K562 (cell line): ENCODE measurements around the gene CTXN1. TPM values are rescaled to one million over a fixed set of nuclear protein-coding genes. Genes with fewer than 3 reads are reported as not detected.

Experiments used
- ATAC-seq: fragments of 200-7000 bp; cut with Tn5 transposase; 3 replicates; pipeline ENCODE4 v1.9.1; 2020; ENCODE audit warnings: moderate library complexity
- BruUV-seq: library from RNA; stranded (reverse); fragments of 400-500 nt; replicated peaks from 2 replicates; lab custom pipeline; 2021; lab: Mats Ljungman, UMichigan
- CTCF ChIA-PET: fragments of 300-600 bp; formaldehyde crosslinking; extraction: SDS; loops from one replicate; lab custom pipeline; 2021; ENCODE audit warnings: low intra/inter-chr PET ratio; lab: Yijun Ruan, JAX
- POLR2A ChIA-PET: fragments of 300-600, 350-650 bp; sonication (Branson Sonifier 250); formaldehyde crosslinking; extraction: SDS; loops from one replicate; lab custom pipeline; 2021; ENCODE audit warnings: antibody characterized with exemption, inconsistent platforms; lab: Yijun Ruan, JAX
- DNase-seq, 4 experiments: peaks; one replicate each; pipeline versions ENCODE4 v3.0.0 to v3.0.0-alpha.2; 2011 to 2018; ENCODE audit warnings: low spot score in 3 of 4, mixed read lengths in 3 of 4; ENCODE audit errors: extremely low read depth in 1 of 4
- FAIRE-seq: peaks from 2 replicates; lab custom pipeline; 2011; peaks lifted over from hg19 to GRCh38; lab: Jason Lieb, UNC
- H2AFZ ChIP-seq: 2 replicates; pipeline ENCODE4 v1.6.0; 2011; ENCODE audit warnings: low read depth, low read length, control low read depth, inconsistent platforms
- H3K27ac ChIP-seq: fragments of 200-600 bp; 3 replicates; pipeline ENCODE4 v1.8.0; 2011; ENCODE audit warnings: low read depth, mild to moderate bottlenecking, control low read depth, inconsistent platforms, low read length, moderate library complexity, mixed read lengths; ENCODE audit errors: extremely low read depth
- H3K27me3 ChIP-seq, 2 experiments: fragments of 300-600 bp in 1 of 2; 2 replicates in 1 of 2; 3 replicates in 1 of 2; pipeline versions ENCODE4 v1.6.0 to v1.8.0; 2011; ENCODE audit warnings: inconsistent platforms in 2 of 2, low read length in 2 of 2, mild to moderate bottlenecking in 1 of 2, mixed read lengths in 1 of 2, moderate library complexity in 1 of 2; ENCODE audit not compliant: control insufficient read depth in 2 of 2, insufficient read depth in 2 of 2
- H3K36me3 ChIP-seq: fragments of 300-600 bp; 3 replicates; pipeline ENCODE4 v1.8.0; 2011; ENCODE audit warnings: mild to moderate bottlenecking, low read length, inconsistent platforms; ENCODE audit not compliant: control insufficient read depth, insufficient read depth
- H3K4me1 ChIP-seq, 2 experiments: fragments of 200-600 bp in 1 of 2; replicated peaks in 1 of 2; 2 replicates in 1 of 2; 3 replicates in 1 of 2; pipeline versions ENCODE4 v1.5.1 to v1.8.0; 2011; ENCODE audit warnings: inconsistent platforms in 2 of 2, low read length in 2 of 2, mild to moderate bottlenecking in 1 of 2, mixed read lengths in 1 of 2, moderate library complexity in 1 of 2; ENCODE audit not compliant: control insufficient read depth in 2 of 2, insufficient read depth in 2 of 2
- H3K4me2 ChIP-seq: 2 replicates; pipeline ENCODE4 v1.6.1; 2011; ENCODE audit warnings: low read length, control low read depth, inconsistent platforms, mixed read lengths; ENCODE audit not compliant: insufficient read depth
- H3K4me3 ChIP-seq: fragments of 200-600 bp; sonication (generic), shearing (Covaris generic); 2 replicates; pipeline ENCODE4 v1.5.1; 2016; ENCODE audit warnings: control low read depth, inconsistent platforms
- H3K79me2 ChIP-seq: fragments of 200-600 bp; 3 replicates; pipeline ENCODE4 v1.8.0; 2011; ENCODE audit warnings: low read length, inconsistent platforms; ENCODE audit not compliant: control insufficient read depth, insufficient read depth
- H3K9ac ChIP-seq, 2 experiments: 2 replicates each; pipeline versions ENCODE4 v1.6.0 to v1.6.1; 2011; ENCODE audit warnings: low read depth in 2 of 2, low read length in 2 of 2, control low read depth in 1 of 2, inconsistent platforms in 1 of 2, mild to moderate bottlenecking in 1 of 2, mixed read lengths in 1 of 2; ENCODE audit not compliant: insufficient read depth in 1 of 2
- H3K9me1 ChIP-seq: one replicate; pipeline ENCODE4 v1.6.0; 2011; ENCODE audit warnings: inconsistent platforms, mild to moderate bottlenecking, low read length, moderate library complexity; ENCODE audit not compliant: control insufficient read depth, insufficient read depth
- H3K9me3 ChIP-seq: replicated peaks from 2 replicates; pipeline ENCODE4 v1.5.1; 2011; ENCODE audit warnings: low read depth, low read length, inconsistent platforms; ENCODE audit not compliant: control insufficient read depth, insufficient read depth
- H4K20me1 ChIP-seq: replicated peaks from 2 replicates; pipeline ENCODE4 v1.6.1; 2011; ENCODE audit warnings: low read length, inconsistent platforms, mixed read lengths; ENCODE audit not compliant: control insufficient read depth, insufficient read depth
- ARID4B ChIP-seq: sonication (generic); formaldehyde crosslinking; IDR thresholded peaks from 2 replicates; pipeline ENCODE4 v1.8.0; 2022; ENCODE audit warnings: mild to moderate bottlenecking, missing genetic modification reagents
- CBX2 ChIP-seq: fragments of 200-600 bp; sonication (generic); IDR thresholded peaks from one replicate; pipeline ENCODE4 v1.6.1; 2012; ENCODE audit warnings: mild to moderate bottlenecking, low read length, inconsistent platforms; ENCODE audit not compliant: insufficient read depth, poor library complexity, severe bottlenecking
- CREBBP ChIP-seq: IDR thresholded peaks from one replicate; pipeline ENCODE4 v1.6.1; 2012; ENCODE audit warnings: low read depth, mild to moderate bottlenecking, control low read depth, inconsistent platforms, low read length
- HOMEZ ChIP-seq: fragments of 250-450 bp; sonication (Bioruptor Pico); IDR thresholded peaks from 2 replicates; pipeline ENCODE4 v1.4.0; 2020; ENCODE audit warnings: mild to moderate bottlenecking, moderate library complexity
- NR2C2 ChIP-seq, 2 experiments: fragments of 200-800 bp in 1 of 2; sonication (Bioruptor generic) in 1 of 2; sonication (generic) in 1 of 2; formaldehyde crosslinking in 1 of 2; IDR thresholded peaks; 2 replicates each; pipeline versions ENCODE4 v1.6.1 to v1.8.0; 2016 to 2022; ENCODE audit warnings: mild to moderate bottlenecking in 1 of 2, missing compliant biosample characterization in 1 of 2, missing genetic modification characterization in 1 of 2, missing genetic modification reagents in 1 of 2
- NR4A1 ChIP-seq, 2 experiments: fragments of 250-450 bp in 1 of 2; fragments of 450-650 bp in 1 of 2; sonication (Bioruptor Pico) in 1 of 2; IDR thresholded peaks; 2 replicates each; pipeline versions ENCODE4 v1.4.0 to v1.6.1; 2016 to 2020; ENCODE audit warnings: mild to moderate bottlenecking in 2 of 2, missing compliant biosample characterization in 1 of 2, missing genetic modification characterization in 1 of 2, moderate library complexity in 1 of 2
- NRF1 ChIP-seq, 2 experiments: fragments of 450-650 bp; IDR thresholded peaks in 1 of 2; conservative IDR thresholded peaks in 1 of 2; 2 replicates each; pipeline ENCODE4 v1.6.1; 2014; ENCODE audit warnings: mild to moderate bottlenecking in 2 of 2
- RNF2 ChIP-seq: sonication (generic); IDR thresholded peaks from 2 replicates; pipeline ENCODE4 v1.6.1; 2016
- SMC3 ChIP-seq: conservative IDR thresholded peaks from 2 replicates; pipeline ENCODE4 v1.6.1; 2011; ENCODE audit warnings: low read depth, low read length, improper control_type of control experiment; ENCODE audit not compliant: insufficient read depth
- USF1 ChIP-seq: sonication (generic); formaldehyde crosslinking; IDR thresholded peaks from 2 replicates; pipeline ENCODE4 v1.9.0; 2022; ENCODE audit warnings: mild to moderate bottlenecking, missing genetic modification reagents
- YY1 ChIP-seq, 3 experiments: IDR thresholded peaks; 2 replicates each; pipeline ENCODE4 v1.6.1; 2011; ENCODE audit warnings: low read length in 2 of 3, mild to moderate bottlenecking in 2 of 3, moderate library complexity in 2 of 3, borderline replicate concordance in 1 of 3, control low read depth in 1 of 3, low read depth in 1 of 3; ENCODE audit not compliant: insufficient read depth in 3 of 3, insufficient replicate concordance in 2 of 3, control insufficient read depth in 1 of 3, insufficient read length in 1 of 3; ENCODE audit errors: extremely low read depth in 1 of 3
- WGBS: fragments of 100-300 bp; shearing (Covaris generic); methylation state at CpG from one replicate; pipeline ENCODE4 v1.1.6; 2016; ENCODE audit warnings: low coverage, mixed read lengths; ENCODE audit not compliant: insufficient coverage; ENCODE audit errors: missing lambda C conversion rate; 5-methylcytosine and 5-hydroxymethylcytosine counted together
- in situ Hi-C: fragments of 300-500 bp; cut with MboI; formaldehyde crosslinking; loops from 4 replicates; pipeline ENCODE4 v1.15.0; 2018; ENCODE audit warnings: inconsistent platforms, mixed read lengths
- intact Hi-C: fragments of 100-400 bp; cut with micrococcal nuclease; formaldehyde crosslinking; loops from 2 replicates; pipeline ENCODE4 v1.14.2; 2022
- polyA plus RNA-seq, 8 experiments: library from polyadenylated mRNA; depleted of rRNA in 4 of 8; stranded (reverse) in 5 of 8; unstranded in 3 of 8; fragments of >200 nt; fragmentation: Nextera tagmentation in 2 of 8; fragmentation: Illumina TruSeq in 1 of 8; extraction: Ambion mirVana in 2 of 8; extraction: Trizol in 1 of 8; gene quantifications; 2 replicates each; pipeline versions ENCODE4 v1.2.1 to v1.2.3, GENCODE V29; 2011 to 2014; ENCODE audit warnings: inconsistent platforms in 1 of 8, missing spikeins in 1 of 8
- total RNA-seq, 7 experiments: library from RNA; depleted of rRNA in 6 of 7; stranded (reverse); fragments of >200 nt in 6 of 7; fragmentation: Illumina TruSeq in 2 of 7; extraction: Trizol in 2 of 7; gene quantifications; 2 replicates each; pipeline versions ENCODE4 v1.2.1 to v1.2.3, GENCODE V29; 2011 to 2021; ENCODE audit warnings: low replicate concordance in 1 of 7

Gene CTXN1
- total and polyA plus RNA-seq, 9 of the 15 experiments (the other 6 are each of a cell fraction or from before 2014, with no cell fraction given): 0.15 to 37.4 (median 1.8) TPM; not detected in 2

GRCh38 chr19:7921302-7921966 is 4.5 kb downstream of the CTXN1 start:
- ATAC-seq (peak; percentile 1; the same call in 1 of the 3 replicates), DNase-seq (peak in 1 of 4 experiments; percentile 44), FAIRE-seq (no peak)
- Histone ChIP-seq H4K20me1 (peaks cover 10% of the 10 kb centered on the region; the same call in 1 of the 2 replicates), H3K27ac (peak overlapping the region; percentile 89), H2AFZ (peak overlapping the region; percentile 83; the same call in 1 of the 2 replicates), H3K4me2 (peak overlapping the region; percentile 98), H3K79me2 (peaks cover 14% of the 10 kb centered on the region), H3K36me3 (peaks cover 19% of the 10 kb centered on the region; the same call in 1 of the 3 replicates), H3K27me3 (no peaks in the 10 kb centered on the region), H3K4me1 (peaks cover 13 to 80% of the 10 kb centered on the region in 2 experiments), H3K4me3 (peak overlapping the region; percentile 52), H3K9ac (peak overlapping the region; percentile 72 to 93), H3K9me1 (no peaks in the 10 kb centered on the region), H3K9me3 (no peaks in the 10 kb centered on the region)
- 16% methylated on average over 17 of the region's 17 CpGs for WGBS
- POLR2A ChIA-PET: interaction anchor here (0.7 to 3.1 kb wide), 8 partner anchors 8 to 83 kb away, joined by 3 to 26 read pairs (median 10); partner anchors contain the start of genes ELAVL1, MAP2K7 and TIMM44
- in situ Hi-C loops: loop anchor here (5.0 kb wide), 1 partner anchor 69 kb away; no protein-coding TSS in a partner anchor
- BruUV-seq: TSS peak; percentile 94
- CTCF ChIA-PET: no interaction called here
- intact Hi-C loops: loop anchor here (1.0 to 5.0 kb wide), 2 partner anchors 49 to 68 kb away; partner anchors contain the start of gene PRR36
- TF ChIP-seq ARID4B (CRISPR knock-in tag): 0 out of 2 replicates have a peak, but pooled peaks have one; percentile 6
- TF ChIP-seq CBX2: no peak
- peak in 1 of 2 experiments; percentile 16; a peak in 1 of 4 replicates for TF ChIP-seq NRF1 (conservative IDR thresholded peaks at IDR 0.05 in 1 of 2, IDR thresholded peaks at IDR 0.05 in 1 of 2)
- TF ChIP-seq CREBBP: no peak
- no peak for TF ChIP-seq HOMEZ (CRISPR knock-in tag)
- TF ChIP-seq NR2C2 (CRISPR knock-in tag; IDR thresholded peaks at IDR 0.05): no peak
- peak; percentile 85 for TF ChIP-seq NR2C2 (tag; IDR thresholded peaks at IDR 0.05)
- TF ChIP-seq SMC3: 0 out of 2 replicates have a peak, but pooled peaks have one; percentile 1
- TF ChIP-seq USF1: peak; percentile 28; the same call in 1 of the 2 replicates
- TF ChIP-seq RNF2: 0 out of 2 replicates have a peak, but pooled peaks have one; percentile 8
- no peak for TF ChIP-seq NR4A1 (CRISPR knock-in tag; IDR thresholded peaks at IDR 0.05)
- 0 out of 2 replicates have a peak, but pooled peaks have one; percentile 1 for TF ChIP-seq NR4A1 (tag; IDR thresholded peaks at IDR 0.05)
- peak in 1 of 3 experiments; percentile 5 for TF ChIP-seq YY1 (IDR thresholded peaks at IDR 0.05; ENCODE audit: borderline replicate concordance in 1 of 3, control insufficient read depth in 1 of 3, extremely low read depth in 1 of 3, insufficient read depth in 3 of 3, insufficient read length in 1 of 3, insufficient replicate concordance in 2 of 3, low read depth in 1 of 3, low read length in 2 of 3)
